Naive thymus-derived CD4-positive, alpha-beta T cell (primary cell): Measurements from ENCODE around the gene ARHGAP10. TPM values are rescaled to one million over a fixed set of nuclear protein-coding genes. Genes with fewer than 3 reads are reported as not detected.

Experiments
- ATAC-seq: fragments of 150-1000 bp; cut with Tn5 transposase; 2 replicates; pipeline ENCODE4 v1.10.0; 2021; ENCODE audit warnings: mild to moderate bottlenecking, moderate library complexity
- CTCF ChIA-PET: fragments of 350-600 bp; sonication (Branson Sonifier 250); formaldehyde crosslinking; loops from one replicate; lab custom pipeline; 2021; ENCODE audit warnings: antibody characterized with exemption; lab: Charles Lee
- POLR2A ChIA-PET: fragments of 350-600 bp; sonication (Branson Sonifier 250); formaldehyde crosslinking; loops from one replicate; lab custom pipeline; 2021; ENCODE audit warnings: antibody characterized with exemption, inconsistent platforms; lab: Charles Lee
- DNase-seq, 9 donors: peaks; one replicate each; pipeline versions ENCODE4 v3.0.0 to v3.0.0-alpha.2; 2020 to 2022; ENCODE audit warnings: mixed read lengths in 1 of 9
- H3K27ac ChIP-seq: one replicate; pipeline ENCODE4 v1.7.0; 2013; ENCODE audit warnings: mild to moderate bottlenecking, low read depth, low read length, moderate library complexity
- H3K27me3 ChIP-seq, 2 donors: one replicate each; pipeline ENCODE4 v1.7.0; 2013; ENCODE audit warnings: low read length in 2 of 2, mild to moderate bottlenecking in 2 of 2, moderate library complexity in 2 of 2; ENCODE audit not compliant: control insufficient read depth in 2 of 2, insufficient read depth in 2 of 2
- H3K36me3 ChIP-seq, 3 experiments: 1 replicate in 2 of 3; 2 replicates in 1 of 3; pipeline ENCODE4 v1.7.0; 2013; ENCODE audit warnings: low read length in 3 of 3, mild to moderate bottlenecking in 3 of 3, moderate library complexity in 1 of 3; ENCODE audit not compliant: insufficient read depth in 3 of 3, control insufficient read depth in 2 of 3
- H3K4me1 ChIP-seq, 2 donors: one replicate each; pipeline ENCODE4 v1.7.0; 2013; ENCODE audit warnings: low read length in 2 of 2, mild to moderate bottlenecking in 2 of 2, moderate library complexity in 1 of 2; ENCODE audit not compliant: control insufficient read depth in 2 of 2, insufficient read depth in 2 of 2
- H3K4me3 ChIP-seq: 2 replicates; pipeline ENCODE4 v1.7.0; 2013; ENCODE audit warnings: mild to moderate bottlenecking, low read length
- H3K9me3 ChIP-seq, 3 experiments: 1 replicate in 2 of 3; 2 replicates in 1 of 3; pipeline ENCODE4 v1.7.0; 2013; ENCODE audit warnings: low read length in 3 of 3; ENCODE audit not compliant: control insufficient read depth in 2 of 3
- H3K27ac Mint-ChIP-seq, 9 donors: one replicate each; pipeline ENCODE4 v1.8.0; 2020 to 2022; ENCODE audit warnings: mixed read lengths in 9 of 9, mild to moderate bottlenecking in 8 of 9, moderate library complexity in 5 of 9, inconsistent platforms in 2 of 9
- H3K27me3 Mint-ChIP-seq, 5 donors: one replicate each; pipeline ENCODE4 v1.8.0; 2021 to 2022; ENCODE audit warnings: mixed read lengths in 5 of 5, mild to moderate bottlenecking in 1 of 5
- H3K36me3 Mint-ChIP-seq, 5 donors: one replicate each; pipeline ENCODE4 v1.8.0; 2020 to 2022; ENCODE audit warnings: mixed read lengths in 5 of 5, mild to moderate bottlenecking in 3 of 5, inconsistent platforms in 1 of 5
- H3K4me1 Mint-ChIP-seq, 7 donors: one replicate each; pipeline ENCODE4 v1.8.0; 2020 to 2022; ENCODE audit warnings: mixed read lengths in 7 of 7, mild to moderate bottlenecking in 3 of 7, inconsistent platforms in 1 of 7
- H3K4me3 Mint-ChIP-seq, 10 donors: one replicate each; pipeline ENCODE4 v1.8.0; 2020 to 2022; ENCODE audit warnings: mild to moderate bottlenecking in 10 of 10, mixed read lengths in 10 of 10, moderate library complexity in 6 of 10, inconsistent platforms in 2 of 10
- H3K9me3 Mint-ChIP-seq, 11 donors: one replicate each; pipeline ENCODE4 v1.8.0; 2020 to 2022; ENCODE audit warnings: mixed read lengths in 11 of 11, mild to moderate bottlenecking in 4 of 11, inconsistent platforms in 1 of 11, moderate library complexity in 1 of 11
- intact Hi-C, 2 donors: fragments of 100-400 bp; cut with micrococcal nuclease; formaldehyde crosslinking; loops; one replicate each; pipeline ENCODE4 v1.15.1; 2023
- microRNA-seq: library from miRNA; unstranded; fragments of <30 nt; microRNA quantifications from one replicate; pipeline ENCODE4 v1.2.0, GENCODE V29; 2022; ENCODE audit warnings: borderline microRNAs expressed
- polyA plus RNA-seq, 2 donors: library from polyadenylated mRNA; unstranded; fragments of 300-500 nt; fragmentation: Illumina TruSeq; gene quantifications; one replicate each; pipeline ENCODE4 v1.2.3, GENCODE V29; 2021
- total RNA-seq, 6 experiments: library from RNA in 5 of 6; stranded (reverse) in 5 of 6; gene quantifications; 1 replicate in 5 of 6; 2 replicates in 1 of 6; pipeline ENCODE4 v1.2.3 and lab custom pipeline; 2021 to 2026

Gene ARHGAP10
- total and polyA plus RNA-seq, 7 experiments from 2014 or later = 1.9 to 8.5 (median 3.0) TPM

GRCh38 chr4:148116969-148117368 lies 385.1 kb downstream of the ARHGAP10 start:
- H3K4me3 ChIP-seq = no peak overlapping the region
- H3K4me1 ChIP-seq = peaks cover 0 to 12% of the 10 kb centered on the region in 2 donors
- Mint-ChIP-seq H3K4me3 (peak overlapping the region in 4 of 10 donors; percentile 24 to 41 (median 32)), H3K9me3 (peaks cover 0 to 5% (median 0%) of the 10 kb centered on the region in 11 donors), H3K4me1 (peaks cover 4 to 73% (median 67%) of the 10 kb centered on the region in 7 donors), H3K36me3 (peaks cover 0 to 71% (median 60%) of the 10 kb centered on the region in 5 donors), H3K27ac (peak overlapping the region in 8 of 9 donors; percentile 31 to 80 (median 63)), H3K27me3 (no peaks in the 10 kb centered on the region)
- H3K9me3 ChIP-seq = no peaks in the 10 kb centered on the region
- ATAC-seq = no peak
- intact Hi-C loops = no loop called here
- DNase-seq = no peak
- H3K36me3 ChIP-seq = peaks cover 0 to 22% (median 0%) of the 10 kb centered on the region in 3 experiments
- POLR2A ChIA-PET = no interaction called here
- H3K27me3 ChIP-seq = no peaks in the 10 kb centered on the region
- CTCF ChIA-PET = interaction anchor here (0.5 kb wide), 1 partner anchor 116 kb away, joined by 4 read pairs; no protein-coding TSS in a partner anchor
- H3K27ac ChIP-seq = no peak overlapping the region

GRCh38 chr4:148118179-148118578 lies 386.3 kb downstream of the ARHGAP10 start:
- Histone ChIP-seq H3K36me3 (peaks cover 0 to 22% (median 0%) of the 10 kb centered on the region in 3 experiments), H3K27ac (no peak overlapping the region), H3K9me3 (peaks cover 0 to 1% (median 0%) of the 10 kb centered on the region in 3 experiments), H3K4me3 (no peak overlapping the region), H3K27me3 (no peaks in the 10 kb centered on the region), H3K4me1 (peaks cover 0 to 7% of the 10 kb centered on the region in 2 donors)
- intact Hi-C loops = no loop called here
- Mint-ChIP-seq H3K9me3 (peaks cover under 1 to 14% (median 4%) of the 10 kb centered on the region in 11 donors), H3K4me1 (peaks cover 0 to 66% (median 55%) of the 10 kb centered on the region in 7 donors), H3K27ac (peak overlapping the region in 7 of 9 donors; percentile 18 to 72 (median 53)), H3K4me3 (peak overlapping the region in 3 of 10 donors; percentile 21 to 48 (median 41)), H3K36me3 (peaks cover 0 to 74% (median 63%) of the 10 kb centered on the region in 5 donors), H3K27me3 (no peaks in the 10 kb centered on the region)
- ChIA-PET CTCF (interaction anchor here (0.6 kb wide), 1 partner anchor 632 kb away, joined by 3 read pairs; no protein-coding TSS in a partner anchor), POLR2A (no interaction called here)
- DNase-seq (no peak), ATAC-seq (no peak)

- peaks cover 0 to 74% (median 67%) of the 10 kb centered on the region in 5 donors for H3K36me3 Mint-ChIP-seq
- Histone ChIP-seq H3K9me3 (peaks cover 0 to 6% (median 0%) of the 10 kb centered on the region in 3 experiments), H3K27me3 (no peaks in the 10 kb centered on the region), H3K4me3 (no peak overlapping the region), H3K27ac (no peak overlapping the region), H3K36me3 (peaks cover 0 to 22% (median 0%) of the 10 kb centered on the region in 3 experiments), H3K4me1 (peaks cover 0 to 7% of the 10 kb centered on the region in 2 donors)
- peaks cover 0 to 62% (median 50%) of the 10 kb centered on the region in 7 donors for H3K4me1 Mint-ChIP-seq
- H3K9me3 Mint-ChIP-seq = peaks cover 5 to 18% (median 7%) of the 10 kb centered on the region in 11 donors
- ChIA-PET CTCF (no interaction called here), POLR2A (no interaction called here)
- intact Hi-C loops = no loop called here
- DNase-seq = no peak
- H3K4me3 Mint-ChIP-seq = peak overlapping the region in 2 of 10 donors; percentile 21 to 41
- peak overlapping the region in 6 of 9 donors; percentile 14 to 72 (median 54) for H3K27ac Mint-ChIP-seq
- no peak for ATAC-seq
- H3K27me3 Mint-ChIP-seq = no peaks in the 10 kb centered on the region
Measured at GRCh38 chr4:148118633-148119032, 386.7 kb downstream of the ARHGAP10 start.

- no peak for ATAC-seq
- Histone ChIP-seq H3K4me3 (no peak overlapping the region), H3K27ac (no peak overlapping the region), H3K4me1 (peaks cover 0 to 7% of the 10 kb centered on the region in 2 donors), H3K27me3 (no peaks in the 10 kb centered on the region), H3K36me3 (peaks cover 0 to 22% (median 0%) of the 10 kb centered on the region in 3 experiments), H3K9me3 (peaks cover 0 to 9% (median 0%) of the 10 kb centered on the region in 3 experiments)
- CTCF ChIA-PET = no interaction called here
- peaks cover 0 to 76% (median 69%) of the 10 kb centered on the region in 5 donors for H3K36me3 Mint-ChIP-seq
- peak overlapping the region in 1 of 9 donors; percentile 8 for H3K27ac Mint-ChIP-seq
- H3K4me3 Mint-ChIP-seq = no peak overlapping the region
- H3K4me1 Mint-ChIP-seq = peaks cover 0 to 49% (median 38%) of the 10 kb centered on the region in 7 donors
- no peak for DNase-seq
- POLR2A ChIA-PET = no interaction called here
- peaks cover 6 to 28% (median 18%) of the 10 kb centered on the region in 11 donors for H3K9me3 Mint-ChIP-seq
- intact Hi-C loops = no loop called here
- no peaks in the 10 kb centered on the region for H3K27me3 Mint-ChIP-seq
Measured at GRCh38 chr4:148120216-148120615, 388.3 kb downstream of the ARHGAP10 start.

Small RNA genes within 50 kb of the gene (microRNA-seq; reads per million reads assigned to microRNA genes)
- not detected for gene MIR4799

Other genes with a start within 250 kb of the ARHGAP10 start
- gene TMEM184C, start 114.7 kb upstream of the ARHGAP10 start, total RNA-seq = 10 to 100 TPM; 13.7 to 27.4 (median 19.0) TPM
- gene TMEM184C, start 114.7 kb upstream of the ARHGAP10 start, polyA plus RNA-seq = 10 to 100 TPM; 26.7 to 28.3 TPM
- 10 to 100 TPM in 4 of 5 experiments, 1 to 10 TPM in 1; 9.7 to 15.9 (median 10.8) TPM for gene PRMT9, start 47.9 kb upstream of the ARHGAP10 start, total RNA-seq
- 1 to 10 TPM; 4.7 to 8.3 TPM for gene PRMT9, start 47.9 kb upstream of the ARHGAP10 start, polyA plus RNA-seq